Hematopoietic multipotent progenitor cell treated with erythropoietin and hydrocortisone succinate and interleukin-3 and kit ligand, for 17 days (in vitro differentiated cells): ENCODE results near the gene IRX4.

ENCODE experiments used
- DNase-seq: peaks from one replicate; pipeline ENCODE4 v3.0.0-alpha.2; 2015; ENCODE audit warnings: low spot score

The IRX4 gene

GRCh38 chr5:1836176-1836890 is 46.4 kb downstream of the IRX4 start:
- DNase-seq = no peak

- no peak for DNase-seq
Measured at GRCh38 chr5:1835431-1835830, 47.3 kb downstream of the IRX4 start.

- DNase-seq = no peak
Measured at GRCh38 chr5:1834721-1835429, 47.9 kb downstream of the IRX4 start.

GRCh38 chr5:1834022-1834551 is 48.6 kb downstream of the IRX4 start:
- DNase-seq = no peak

- DNase-seq = no peak
Measured at GRCh38 chr5:1833264-1834021, 49.3 kb downstream of the IRX4 start.

GRCh38 chr5:1832511-1833250 is 50.0 kb downstream of the IRX4 start:
- DNase-seq = no peak

- DNase-seq = no peak
Measured at GRCh38 chr5:1831677-1832313, 50.9 kb downstream of the IRX4 start.

GRCh38 chr5:1831257-1831656 is 51.5 kb downstream of the IRX4 start:
- no peak for DNase-seq

GRCh38 chr5:1830571-1831228 is 52.0 kb downstream of the IRX4 start:
- DNase-seq = no peak

- DNase-seq = no peak
Measured at GRCh38 chr5:1827886-1828397, 54.8 kb downstream of the IRX4 start.
